ENCODE results near the gene TFF2.

Gene TFF2

DNA sequence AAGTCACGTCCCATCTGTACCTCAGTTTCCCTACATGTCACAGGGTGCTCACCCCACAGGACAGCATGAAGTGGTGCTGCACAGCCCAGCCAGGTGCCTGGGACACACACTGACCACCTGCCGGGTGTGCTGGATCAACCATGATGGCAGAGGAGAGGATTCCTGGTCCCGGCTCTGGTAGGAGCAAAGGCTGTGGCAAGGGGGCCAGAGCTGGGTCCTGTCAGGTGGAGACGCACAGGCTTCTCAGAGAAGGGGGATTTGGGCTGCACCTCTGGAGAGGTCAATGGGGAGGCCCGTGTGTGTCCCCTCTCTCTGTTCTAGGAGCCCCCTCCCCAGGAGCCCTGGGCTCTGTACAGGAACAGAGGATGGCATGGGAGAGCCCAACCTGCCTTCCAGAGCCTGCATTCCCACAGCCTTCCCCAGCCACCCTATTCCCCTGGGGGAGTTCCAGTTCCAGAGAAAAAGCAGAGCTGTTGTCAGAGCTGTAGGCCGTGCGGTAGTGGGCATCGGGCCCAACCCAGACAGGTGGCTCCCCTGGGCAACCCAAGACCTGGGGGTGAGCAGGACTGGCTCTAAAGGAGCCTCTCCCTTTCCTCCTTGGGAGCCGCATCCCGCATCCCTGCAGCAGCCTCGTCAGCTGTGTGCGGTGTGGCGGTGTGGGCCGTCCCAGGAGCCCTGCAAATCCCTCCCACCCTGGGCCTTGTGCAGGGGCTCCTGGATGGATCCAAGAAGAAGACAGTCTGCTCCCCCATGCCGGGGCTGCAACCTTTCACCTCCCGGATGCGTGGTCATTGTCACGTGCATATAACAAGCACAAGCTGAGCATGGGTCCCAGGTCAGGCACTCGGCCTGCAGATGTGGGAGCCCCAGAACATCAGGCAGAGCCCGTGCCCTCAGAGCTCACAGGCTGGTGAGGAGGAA is 32.7 kb downstream of the TFF2 start:
- DNase-seq: no peak

- DNase-seq: no peak
Observed at GRCh38 chr21:42317341-42317741, 33.5 kb downstream of the TFF2 start.

DNA sequence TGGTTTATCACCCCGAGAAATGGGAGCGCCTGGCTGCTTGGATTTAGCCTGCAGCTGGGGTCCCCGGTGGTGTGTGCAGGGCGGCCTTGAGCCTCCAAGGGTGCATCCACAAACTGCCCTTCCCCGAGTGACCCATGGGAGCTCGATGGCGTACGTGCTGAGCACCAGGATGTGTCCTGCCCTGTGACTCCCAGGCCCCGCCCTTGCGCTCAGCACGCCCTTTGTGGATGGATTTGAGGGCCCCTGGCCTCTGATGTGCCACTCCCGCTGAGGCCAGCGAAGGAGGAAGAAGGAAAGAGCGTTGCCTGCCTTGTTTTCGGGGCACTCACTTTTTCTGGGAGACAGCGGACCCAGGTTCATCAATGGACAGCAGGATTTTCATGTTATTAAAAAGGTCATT is 33.9 kb downstream of the TFF2 start:
- no peak for DNase-seq

DNA sequence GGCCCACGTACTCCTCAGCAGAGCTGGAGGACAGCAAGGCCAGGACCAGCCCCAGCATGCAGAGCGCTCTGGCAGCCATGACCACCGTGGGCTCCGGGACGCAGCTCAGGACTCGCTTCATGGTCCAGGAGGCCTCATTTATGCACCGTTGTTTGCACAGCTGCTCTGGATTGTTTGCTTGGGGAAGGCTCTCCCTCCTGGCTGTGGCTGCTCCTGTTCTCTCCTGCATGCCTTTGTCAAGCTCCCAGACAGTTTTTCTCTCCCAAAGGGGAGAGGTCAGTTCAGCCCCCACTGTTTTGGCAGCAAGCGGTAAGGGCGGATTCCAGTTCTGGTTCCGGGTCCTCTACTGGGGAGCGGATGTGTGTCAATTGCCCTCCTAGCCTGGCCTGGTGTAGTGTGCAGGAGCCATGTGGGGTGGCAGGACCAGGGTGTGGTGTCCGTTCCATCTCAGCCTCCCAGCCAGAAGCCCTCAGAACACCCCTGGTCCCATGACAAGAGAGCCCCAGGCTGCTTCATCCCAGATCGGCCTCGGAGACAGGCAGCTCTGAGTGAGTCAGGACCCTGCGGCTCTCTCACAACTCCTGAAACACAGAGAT is 35.4 kb downstream of the TFF2 start, which contains the start of gene TFF3:
Gene TFF3 (minus strand): TSS at position 114 of the 596 bp plus-strand sequence. CDS start 35 bp downstream, at position 79.
- DNase-seq: no peak

GRCh38 chr21:42314616-42315295 is 36.0 kb downstream of the TFF2 start:
- no peak for DNase-seq

DNA sequence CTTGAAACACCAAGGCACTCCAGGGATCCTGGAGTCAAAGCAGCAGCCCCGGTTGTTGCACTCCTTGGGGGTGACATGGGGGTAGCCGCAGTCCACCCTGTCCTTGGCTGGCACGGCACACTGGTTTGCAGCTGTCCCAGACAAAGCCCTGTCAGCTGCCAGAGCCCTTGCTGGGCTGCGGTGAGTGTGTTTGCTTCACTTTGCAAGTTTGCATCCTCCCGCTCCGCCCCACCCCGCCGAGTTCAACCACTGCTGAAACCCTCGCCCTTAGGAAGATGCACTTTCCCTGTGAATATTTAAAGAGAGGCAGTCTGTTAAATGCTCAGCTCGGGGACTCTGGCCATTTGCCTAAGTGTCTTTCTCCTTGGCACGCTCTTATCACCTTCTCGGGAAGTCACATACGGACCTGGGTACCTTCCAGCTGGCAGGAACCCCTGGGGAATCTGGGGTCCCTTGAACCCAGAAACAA is 37.3 kb downstream of the TFF2 start:
- no peak for DNase-seq

DNA sequence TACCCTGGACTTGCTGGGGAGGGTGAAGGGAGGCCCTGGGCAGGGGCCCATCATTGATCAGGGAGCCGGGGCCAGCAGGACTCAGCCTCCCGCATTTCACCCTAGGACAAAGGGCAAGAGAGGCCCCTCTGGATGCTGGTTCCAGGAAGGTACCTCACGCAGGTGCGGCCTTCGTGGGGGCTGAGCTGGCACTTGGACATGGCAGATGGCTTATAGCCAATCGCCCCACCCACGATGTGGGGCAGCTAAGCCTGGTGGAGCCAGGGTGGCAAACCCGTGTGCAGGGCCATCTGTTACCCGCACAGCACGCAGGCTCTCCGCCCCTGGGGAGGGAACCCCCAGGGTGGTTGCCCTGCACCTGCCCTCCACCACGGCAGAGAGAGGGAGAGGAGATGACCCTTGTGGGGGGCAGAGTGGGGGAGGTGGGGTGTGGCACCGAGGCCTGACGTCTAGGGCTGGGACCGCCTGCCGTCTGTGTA is 38.1 kb downstream of the TFF2 start:
- DNase-seq: no peak

GRCh38 chr21:42311816-42312625 is 38.8 kb downstream of the TFF2 start:
- DNase-seq: no peak

DNA sequence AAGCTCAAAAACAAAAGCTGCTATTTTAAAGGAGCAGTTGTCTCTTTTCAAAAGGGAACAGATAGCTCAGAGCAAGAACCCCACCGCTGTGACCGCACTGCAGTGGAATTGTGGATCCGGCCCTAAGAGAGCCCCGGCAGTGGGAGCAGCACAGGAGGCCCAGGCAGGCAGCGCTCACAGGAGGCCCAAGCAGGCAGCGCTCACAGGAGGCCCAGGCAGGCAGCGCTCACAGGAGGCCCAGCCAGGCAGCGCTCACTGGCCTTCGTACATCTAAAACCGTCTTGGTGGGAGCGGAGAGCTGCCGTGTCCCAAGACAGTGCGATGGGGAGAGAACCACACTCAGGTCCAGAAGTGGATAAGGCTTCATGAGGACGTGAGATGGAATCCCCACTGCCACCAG is 39.6 kb downstream of the TFF2 start:
- no peak for DNase-seq

DNA sequence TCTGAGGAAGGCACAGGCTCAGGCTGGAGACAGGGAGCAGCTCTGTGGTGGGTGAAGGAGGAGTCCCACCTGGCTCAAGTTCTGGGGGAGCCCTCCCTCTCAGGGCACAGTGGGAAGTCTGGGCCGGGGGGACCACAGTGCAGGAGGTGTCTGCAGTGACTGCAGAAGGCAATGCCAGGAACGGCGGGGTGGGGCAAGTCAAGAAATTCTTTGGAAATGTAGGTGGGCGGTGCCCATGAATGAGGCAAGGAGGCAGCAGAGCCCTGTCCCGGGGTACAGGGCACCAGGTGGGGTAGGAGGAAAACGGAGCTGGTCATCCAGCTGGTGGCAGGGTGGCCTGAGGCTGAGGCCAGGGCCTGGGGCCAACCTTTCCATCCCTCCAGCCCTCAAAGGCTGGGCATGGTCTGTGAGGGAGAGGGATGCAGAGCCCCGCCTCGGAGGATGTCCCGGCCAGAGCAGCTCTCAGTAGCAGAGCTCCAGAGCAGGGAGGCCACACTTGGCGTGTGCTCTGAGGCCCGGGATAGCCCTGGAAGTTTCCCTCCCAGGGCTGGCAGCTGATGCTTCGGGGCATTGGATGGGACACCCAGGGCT is 40.3 kb downstream of the TFF2 start:
- no peak for DNase-seq

DNA sequence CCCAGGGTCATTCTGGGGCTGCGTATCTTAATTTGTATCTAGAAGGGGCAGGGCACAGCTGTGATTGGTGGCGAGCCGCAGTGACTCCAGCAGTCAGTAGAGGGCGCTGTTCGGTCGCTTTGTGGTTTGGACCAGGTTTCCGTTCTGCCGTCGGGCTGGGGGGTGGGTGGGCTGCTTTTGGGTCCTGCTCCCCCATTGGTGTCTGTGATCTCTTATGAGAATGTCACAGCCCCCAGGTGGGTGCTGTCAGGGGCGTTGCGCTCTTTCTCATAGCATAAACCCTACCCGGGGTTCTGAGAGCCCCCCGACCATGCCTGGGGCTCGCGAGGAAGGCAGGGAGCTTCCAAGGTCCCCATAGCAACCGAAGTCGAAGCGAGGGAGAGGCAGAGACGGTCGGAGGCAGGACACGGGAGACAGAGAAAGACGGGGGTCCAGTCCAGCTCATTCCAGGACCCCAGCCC is 41.0 kb downstream of the TFF2 start:
- DNase-seq: peak; percentile 41

DNA sequence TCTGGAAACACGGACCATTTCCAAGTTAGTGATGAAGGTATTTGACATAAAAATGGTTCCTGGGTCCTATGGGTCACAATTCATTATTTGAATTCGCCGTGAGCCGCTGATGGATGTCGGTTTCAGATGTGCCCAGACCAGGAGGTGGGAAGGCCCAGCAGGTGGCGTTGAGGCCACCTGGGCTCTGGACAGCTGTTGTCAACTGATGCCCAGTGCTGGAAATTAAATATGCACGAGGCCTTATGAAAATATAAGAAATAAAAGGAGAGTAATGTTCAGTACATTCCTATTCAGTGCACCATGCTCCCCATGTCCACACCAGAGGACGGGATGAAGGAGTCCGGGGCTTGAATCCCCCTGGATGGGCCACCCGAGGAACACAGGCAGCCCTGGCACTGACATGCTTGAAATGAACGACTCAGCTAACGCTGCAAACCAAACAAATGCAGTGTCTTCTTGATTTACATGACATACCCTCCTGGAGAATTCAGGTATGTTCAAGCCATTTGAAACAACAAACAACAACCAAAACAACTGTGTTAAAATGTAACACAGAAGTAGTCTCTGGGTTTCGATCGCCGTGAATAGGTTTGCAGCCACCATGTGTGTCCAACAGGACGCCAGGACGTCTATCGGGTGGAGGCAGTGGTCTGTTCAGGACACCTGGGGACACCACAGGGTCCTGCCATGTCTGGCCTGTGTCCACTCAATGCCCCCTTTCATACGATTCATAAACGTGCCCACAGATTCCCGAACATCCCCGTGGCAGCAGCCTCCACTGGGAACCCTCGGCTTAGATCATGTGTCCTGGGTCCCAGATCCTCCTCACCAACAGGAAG is 41.7 kb downstream of the TFF2 start:
- no peak for DNase-seq

DNA sequence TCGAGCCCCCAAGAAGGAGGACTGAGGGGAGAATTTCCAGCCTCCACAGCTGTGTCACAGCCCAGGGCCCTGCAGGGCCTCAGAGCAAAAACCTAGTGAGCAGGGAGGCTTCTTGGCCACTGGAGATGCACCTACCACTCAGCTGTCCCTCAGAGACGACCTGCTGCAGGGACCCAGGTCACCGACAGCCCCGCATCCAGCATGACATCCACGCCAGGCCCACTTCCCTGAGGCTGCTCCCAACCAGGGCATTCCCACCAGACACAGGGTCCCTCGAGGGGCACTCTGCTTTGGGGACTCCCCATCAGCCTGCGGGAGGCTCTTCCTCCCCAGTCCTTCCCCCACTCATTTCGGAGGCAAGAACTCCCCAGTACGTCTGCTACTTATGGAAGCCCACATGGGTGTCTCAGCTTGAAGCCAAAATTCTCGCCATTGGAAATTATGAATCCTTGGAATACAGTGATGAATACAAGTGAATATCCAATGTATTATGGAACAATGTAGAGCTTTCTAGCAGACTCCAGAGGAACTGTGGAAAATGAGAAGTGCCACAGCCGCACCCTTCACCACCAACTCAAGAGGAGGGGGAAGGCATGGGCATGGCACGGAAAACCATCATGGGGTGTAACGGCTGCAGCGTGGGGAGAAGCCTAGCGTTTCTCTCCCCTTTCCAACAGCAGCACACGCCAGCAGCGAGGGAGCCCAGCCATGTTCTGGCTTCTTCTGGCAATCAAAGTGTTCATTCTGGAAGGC is 42.5 kb downstream of the TFF2 start:
- no peak for DNase-seq

DNA sequence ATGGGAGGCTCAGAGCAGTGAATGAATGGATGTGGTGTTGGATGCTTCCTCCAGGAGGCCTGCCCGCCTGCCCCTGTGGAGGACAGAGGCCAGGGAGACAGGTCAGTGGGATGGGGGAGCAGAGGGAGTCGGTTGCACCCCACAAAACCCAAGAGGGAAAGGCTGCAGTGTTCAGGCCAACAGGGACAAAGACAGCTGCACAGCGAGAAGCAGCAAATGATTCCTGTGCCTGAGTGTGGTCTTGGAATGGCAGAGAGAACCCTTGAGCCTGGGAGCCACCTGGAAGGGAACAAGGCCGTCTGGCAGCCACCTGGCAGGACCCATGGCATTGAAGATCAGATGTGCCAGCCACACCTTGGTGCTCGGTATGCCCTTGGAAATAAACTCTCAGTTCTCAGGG is 43.7 kb downstream of the TFF2 start:
- DNase-seq: no peak

DNA sequence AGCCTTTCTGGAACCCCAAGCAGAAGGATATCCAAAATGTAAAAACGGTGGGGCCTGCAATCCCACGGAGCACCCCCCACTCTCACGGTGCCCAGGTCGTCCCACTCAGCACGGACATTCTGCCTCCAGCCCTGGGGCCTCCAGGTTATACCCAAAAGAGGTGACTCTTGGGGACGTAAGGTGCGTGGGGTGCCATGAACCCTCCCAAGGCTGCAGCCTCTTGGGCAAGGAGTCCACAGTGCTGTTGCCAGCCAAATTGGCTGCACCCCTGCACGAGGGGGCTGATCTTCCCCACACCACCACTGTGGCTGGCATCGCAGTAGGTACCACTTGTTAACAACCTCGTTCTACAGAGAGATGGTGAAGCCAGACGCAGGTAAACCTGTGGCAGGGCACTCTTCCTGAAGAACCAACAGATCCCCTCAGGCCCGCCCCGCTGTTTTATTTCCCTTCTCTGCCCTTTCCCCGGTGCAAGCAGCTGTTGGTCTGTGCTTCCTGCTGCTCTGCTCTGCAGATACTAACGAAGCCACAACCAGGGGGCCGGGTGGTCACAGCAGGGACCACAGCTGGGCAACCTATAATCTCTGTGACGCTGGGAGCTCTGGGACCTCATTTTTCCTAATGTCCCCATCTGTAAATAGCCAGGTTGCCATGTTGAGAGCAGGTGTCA is 44.3 kb downstream of the TFF2 start:
- DNase-seq: no peak

DNA sequence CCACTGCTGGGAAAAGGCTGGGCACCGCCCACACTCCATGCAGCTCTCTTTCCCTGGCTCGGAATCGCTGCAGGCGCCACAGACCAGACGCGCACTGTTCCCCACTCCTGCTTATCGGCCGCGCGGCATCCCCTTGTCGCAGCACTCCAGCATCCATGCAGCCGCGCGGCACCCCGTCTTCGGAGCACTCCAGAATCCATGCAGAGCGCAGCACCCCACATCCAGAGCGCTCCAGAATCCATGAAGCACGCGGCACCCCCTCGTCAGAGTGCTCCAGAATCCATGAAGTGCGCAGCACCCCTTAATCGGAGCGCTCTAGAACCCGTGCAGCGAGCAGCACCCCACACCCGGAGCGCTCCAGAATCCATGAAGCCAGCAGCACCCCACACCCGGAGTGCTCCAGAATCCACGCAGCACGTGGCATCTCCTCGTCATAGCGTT is 45.1 kb downstream of the TFF2 start:
- DNase-seq: no peak

DNA sequence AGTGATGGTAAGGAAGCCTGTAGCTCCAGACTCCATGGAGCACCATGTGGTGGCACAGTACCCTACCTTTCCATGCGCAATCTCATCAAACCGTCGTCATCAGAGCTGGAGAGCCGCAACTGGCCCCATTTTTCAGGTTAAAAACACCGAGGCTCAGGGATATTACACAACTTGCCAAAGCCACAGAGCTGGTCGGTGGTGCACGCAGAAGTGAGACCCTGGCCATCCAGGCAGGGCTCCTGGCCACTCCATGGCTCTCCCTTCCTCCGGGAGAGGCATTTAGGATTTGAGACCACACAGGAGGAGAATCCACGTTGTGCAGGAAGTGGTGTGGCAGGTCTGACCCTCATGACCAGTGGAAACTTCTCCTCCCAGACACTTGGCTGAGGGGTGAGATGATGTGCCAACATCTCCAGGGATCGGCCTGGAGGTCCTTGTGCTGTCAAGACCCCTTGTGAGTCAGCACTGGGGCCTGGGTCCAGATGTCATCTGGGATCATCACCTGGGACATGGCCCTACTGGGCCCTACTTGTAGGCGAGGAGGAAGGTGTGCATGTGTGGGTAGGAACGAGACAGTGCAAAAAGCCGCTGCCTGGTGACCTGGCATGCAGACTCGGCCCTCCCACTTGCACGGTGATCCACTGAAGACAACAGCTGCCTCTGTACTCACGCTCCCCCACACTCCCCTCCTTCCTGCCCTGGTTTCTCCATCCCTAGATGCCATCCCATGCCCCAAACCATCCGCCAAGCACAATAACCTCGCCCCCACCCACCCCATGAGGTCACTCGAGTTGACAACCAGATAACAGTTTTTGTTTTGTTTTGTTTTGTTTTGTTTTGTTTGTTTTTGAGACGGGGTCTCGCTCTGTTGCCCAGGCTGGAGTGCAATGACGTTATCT is 46.0 kb downstream of the TFF2 start:
- DNase-seq: no peak

- DNase-seq: no peak
Observed at GRCh38 chr21:42303443-42303842, 47.4 kb downstream of the TFF2 start.

- no peak for DNase-seq
Observed at GRCh38 chr21:42302794-42303193, 48.0 kb downstream of the TFF2 start.
